Measurements from ENCODE around the gene DCPS.
"Not testable (repeated sequence)": the region's sequence is repeated elsewhere in the genome, so short reads cannot be mapped to it uniquely, and the experiment has no call there.

- TF ChIP-seq EZH2phosphoT487 (IDR thresholded peaks at IDR 0.05; ENCODE audit: borderline replicate concordance, low read depth); REST (IDR thresholded peaks at IDR 0.05; ENCODE audit: low read depth, low read length): not testable (repeated sequence)
- TF ChIP-seq, protein P1, sequence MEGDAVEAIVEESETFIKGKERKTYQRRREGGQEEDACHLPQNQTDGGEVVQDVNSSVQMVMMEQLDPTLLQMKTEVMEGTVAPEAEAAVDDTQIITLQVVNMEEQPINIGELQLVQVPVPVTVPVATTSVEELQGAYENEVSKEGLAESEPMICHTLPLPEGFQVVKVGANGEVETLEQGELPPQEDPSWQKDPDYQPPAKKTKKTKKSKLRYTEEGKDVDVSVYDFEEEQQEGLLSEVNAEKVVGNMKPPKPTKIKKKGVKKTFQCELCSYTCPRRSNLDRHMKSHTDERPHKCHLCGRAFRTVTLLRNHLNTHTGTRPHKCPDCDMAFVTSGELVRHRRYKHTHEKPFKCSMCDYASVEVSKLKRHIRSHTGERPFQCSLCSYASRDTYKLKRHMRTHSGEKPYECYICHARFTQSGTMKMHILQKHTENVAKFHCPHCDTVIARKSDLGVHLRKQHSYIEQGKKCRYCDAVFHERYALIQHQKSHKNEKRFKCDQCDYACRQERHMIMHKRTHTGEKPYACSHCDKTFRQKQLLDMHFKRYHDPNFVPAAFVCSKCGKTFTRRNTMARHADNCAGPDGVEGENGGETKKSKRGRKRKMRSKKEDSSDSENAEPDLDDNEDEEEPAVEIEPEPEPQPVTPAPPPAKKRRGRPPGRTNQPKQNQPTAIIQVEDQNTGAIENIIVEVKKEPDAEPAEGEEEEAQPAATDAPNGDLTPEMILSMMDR (IDR thresholded peaks at IDR 0.05): not testable (repeated sequence)
- TF ChIP-seq, protein P2, sequence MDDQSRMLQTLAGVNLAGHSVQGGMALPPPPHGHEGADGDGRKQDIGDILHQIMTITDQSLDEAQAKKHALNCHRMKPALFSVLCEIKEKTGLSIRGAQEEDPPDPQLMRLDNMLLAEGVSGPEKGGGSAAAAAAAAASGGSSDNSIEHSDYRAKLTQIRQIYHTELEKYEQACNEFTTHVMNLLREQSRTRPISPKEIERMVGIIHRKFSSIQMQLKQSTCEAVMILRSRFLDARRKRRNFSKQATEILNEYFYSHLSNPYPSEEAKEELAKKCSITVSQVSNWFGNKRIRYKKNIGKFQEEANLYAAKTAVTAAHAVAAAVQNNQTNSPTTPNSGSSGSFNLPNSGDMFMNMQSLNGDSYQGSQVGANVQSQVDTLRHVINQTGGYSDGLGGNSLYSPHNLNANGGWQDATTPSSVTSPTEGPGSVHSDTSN (IDR thresholded peaks at IDR 0.05): not testable (repeated sequence)
Measured at GRCh38 chr11:126346946-126347345, 43.1 kb downstream of the DCPS start.

All from SK-N-SH (cell line).